GM21737 (cell line): ENCODE measurements around the gene RRAGD.

Experiments used
- ATAC-seq: cut with Tn5 transposase; IDR thresholded peaks from one replicate; pipeline ENCODE4 v1.9.1; 2021; ENCODE audit warnings: mild to moderate bottlenecking, moderate library complexity; ENCODE audit not compliant: unreplicated experiment

The RRAGD gene

GRCh38 chr6:89378628-89379027 lies 33.4 kb downstream of the RRAGD start:
- ATAC-seq: no peak

- peak; percentile 58 for ATAC-seq
These were observed 36.4 kb downstream of the RRAGD start for GRCh38 chr6:89375427-89376267.

GRCh38 chr6:89372506-89372901 lies 39.6 kb downstream of the RRAGD start:
- ATAC-seq: peak; percentile 55

GRCh38 chr6:89371849-89372505 lies 40.1 kb downstream of the RRAGD start:
- ATAC-seq: peak; percentile 70

GRCh38 chr6:89368999-89369398 lies 43.1 kb downstream of the RRAGD start:
- no peak for ATAC-seq

- no peak for ATAC-seq
These were observed 44.0 kb downstream of the RRAGD start for GRCh38 chr6:89368107-89368506.

- no peak for ATAC-seq
These were observed 47.5 kb downstream of the RRAGD start for GRCh38 chr6:89364586-89364985.

GRCh38 chr6:89361171-89361570 lies 50.9 kb downstream of the RRAGD start:
- ATAC-seq: no peak

- peak; percentile 37 for ATAC-seq
These were observed 51.6 kb downstream of the RRAGD start for GRCh38 chr6:89360415-89360999.

- no peak for ATAC-seq
These were observed 52.5 kb downstream of the RRAGD start for GRCh38 chr6:89359561-89359960.

GRCh38 chr6:89357390-89357789 lies 54.7 kb downstream of the RRAGD start:
- peak; percentile 40 for ATAC-seq

- ATAC-seq: no peak
These were observed 55.4 kb downstream of the RRAGD start for GRCh38 chr6:89356642-89357170.

- ATAC-seq: no peak
These were observed 56.4 kb downstream of the RRAGD start for GRCh38 chr6:89355511-89356194.

- no peak for ATAC-seq
These were observed 58.2 kb downstream of the RRAGD start for GRCh38 chr6:89353702-89354392.

- ATAC-seq: no peak
These were observed 58.9 kb downstream of the RRAGD start for GRCh38 chr6:89353118-89353556.

GRCh38 chr6:89352278-89353117 lies 59.6 kb downstream of the RRAGD start, which contains the start of gene UBE2J1:
UBE2J1 (minus strand) TSS chr6:89352722; CDS start chr6:89352569, 153 bp downstream.
- ATAC-seq: peak; percentile 35

- ATAC-seq: no peak
These were observed 60.3 kb downstream of the RRAGD start for GRCh38 chr6:89351671-89352277.

- ATAC-seq: peak; percentile 39
These were observed 61.6 kb downstream of the RRAGD start for GRCh38 chr6:89350281-89350966.
